ENCODE results near the gene NETO1. TPM values are rescaled to one million over a fixed set of nuclear protein-coding genes. Genes with fewer than 3 reads are reported as not detected.

The NETO1 gene
- total and polyA plus RNA-seq, 2 experiments from 2014 or later: 10.8 to 20.7 TPM

- no peaks in the 10 kb centered on the region for H3K79me2 ChIP-seq (replicated peaks; ENCODE audit: insufficient read depth)
- no peak overlapping the region for H3K27ac ChIP-seq (ENCODE audit: low read depth)
- no peak overlapping the region for H2AFZ ChIP-seq
- no peaks in the 10 kb centered on the region for H3K36me3 ChIP-seq (ENCODE audit: insufficient read depth)
- Mint-ChIP-seq H3K4me1 (no peaks in the 10 kb centered on the region), H3K9me3 (no peaks in the 10 kb centered on the region), H3K4me3 (no peak overlapping the region), H3K27me3 (ENCODE audit: insufficient read depth, low read depth, poor library complexity) (no peaks in the 10 kb centered on the region), H3K27ac (no peak overlapping the region), H3K36me3 (ENCODE audit: low read depth) (no peaks in the 10 kb centered on the region)
- ATAC-seq: no peak
- no peak overlapping the region for H3K4me3 ChIP-seq
- H3K4me1 ChIP-seq (ENCODE audit: insufficient read depth): no peaks in the 10 kb centered on the region
- no peak for TF ChIP-seq REST (IDR thresholded peaks at IDR 0.05; ENCODE audit: unreplicated experiment)
- no peak for TF ChIP-seq EZH2 (IDR thresholded peaks at IDR 0.05; ENCODE audit: low read depth, unreplicated experiment)
- no peak for DNase-seq (ENCODE audit: low spot score)
- H3F3A ChIP-seq (replicated peaks; ENCODE audit: low read depth): no peaks in the 10 kb centered on the region
- no peak overlapping the region for H3K4me2 ChIP-seq
- H3K27me3 ChIP-seq (ENCODE audit: insufficient read depth): no peaks in the 10 kb centered on the region
- H3K9me2 ChIP-seq (ENCODE audit: insufficient read depth): no peaks in the 10 kb centered on the region; the same call in 1 of the 2 replicates
- no peaks in the 10 kb centered on the region for H4K20me1 ChIP-seq (replicated peaks; ENCODE audit: insufficient read depth)
Measured at GRCh38 chr18:72720116-72720515, 147.7 kb downstream of the NETO1 start.

- Histone ChIP-seq H3F3A (replicated peaks; ENCODE audit: low read depth) (no peaks in the 10 kb centered on the region), H3K4me1 (ENCODE audit: insufficient read depth) (no peaks in the 10 kb centered on the region; the same call in 1 of the 2 replicates), H3K4me3 (no peak overlapping the region), H3K27me3 (ENCODE audit: insufficient read depth) (no peaks in the 10 kb centered on the region), H4K20me1 (replicated peaks; ENCODE audit: insufficient read depth) (no peaks in the 10 kb centered on the region), H3K9me2 (ENCODE audit: insufficient read depth) (no peaks in the 10 kb centered on the region), H3K36me3 (ENCODE audit: insufficient read depth) (no peaks in the 10 kb centered on the region), H3K27ac (ENCODE audit: low read depth) (no peak overlapping the region), H3K4me2 (no peak overlapping the region), H2AFZ (peak overlapping the region; percentile 49; the same call in 1 of the 2 replicates), H3K79me2 (replicated peaks; ENCODE audit: insufficient read depth) (no peaks in the 10 kb centered on the region)
- Mint-ChIP-seq H3K27ac (no peak overlapping the region), H3K36me3 (ENCODE audit: low read depth) (no peaks in the 10 kb centered on the region), H3K4me1 (no peaks in the 10 kb centered on the region), H3K4me3 (no peak overlapping the region), H3K9me3 (no peaks in the 10 kb centered on the region), H3K27me3 (ENCODE audit: insufficient read depth, low read depth, poor library complexity) (no peaks in the 10 kb centered on the region)
- peak; percentile 55 for ATAC-seq
- TF ChIP-seq, protein P1, sequence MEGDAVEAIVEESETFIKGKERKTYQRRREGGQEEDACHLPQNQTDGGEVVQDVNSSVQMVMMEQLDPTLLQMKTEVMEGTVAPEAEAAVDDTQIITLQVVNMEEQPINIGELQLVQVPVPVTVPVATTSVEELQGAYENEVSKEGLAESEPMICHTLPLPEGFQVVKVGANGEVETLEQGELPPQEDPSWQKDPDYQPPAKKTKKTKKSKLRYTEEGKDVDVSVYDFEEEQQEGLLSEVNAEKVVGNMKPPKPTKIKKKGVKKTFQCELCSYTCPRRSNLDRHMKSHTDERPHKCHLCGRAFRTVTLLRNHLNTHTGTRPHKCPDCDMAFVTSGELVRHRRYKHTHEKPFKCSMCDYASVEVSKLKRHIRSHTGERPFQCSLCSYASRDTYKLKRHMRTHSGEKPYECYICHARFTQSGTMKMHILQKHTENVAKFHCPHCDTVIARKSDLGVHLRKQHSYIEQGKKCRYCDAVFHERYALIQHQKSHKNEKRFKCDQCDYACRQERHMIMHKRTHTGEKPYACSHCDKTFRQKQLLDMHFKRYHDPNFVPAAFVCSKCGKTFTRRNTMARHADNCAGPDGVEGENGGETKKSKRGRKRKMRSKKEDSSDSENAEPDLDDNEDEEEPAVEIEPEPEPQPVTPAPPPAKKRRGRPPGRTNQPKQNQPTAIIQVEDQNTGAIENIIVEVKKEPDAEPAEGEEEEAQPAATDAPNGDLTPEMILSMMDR (conservative IDR thresholded peaks at IDR 0.05; ENCODE audit: low read depth in 2 of 2): no peak
- TF ChIP-seq EZH2phosphoT487 (IDR thresholded peaks at IDR 0.05; ENCODE audit: unreplicated experiment): no peak
- TF ChIP-seq NANOG (IDR thresholded peaks at IDR 0.05; ENCODE audit: borderline replicate concordance): no peak
- TF ChIP-seq ZNF331 (CRISPR knock-in tag; IDR thresholded peaks at IDR 0.05; ENCODE audit: low read depth): no peak
- TF ChIP-seq REST (IDR thresholded peaks at IDR 0.05; ENCODE audit: unreplicated experiment): no peak
- no peak for DNase-seq (ENCODE audit: low spot score)
Measured at GRCh38 chr18:72704202-72704601, 163.6 kb downstream of the NETO1 start.

Data from GM23338 (cell line).